SK-MEL-5 (cell line): Measurements from ENCODE around the gene DPEP2. TPM values are rescaled to one million over a fixed set of nuclear protein-coding genes. Genes with fewer than 3 reads are reported as not detected.
"Not testable (repeated sequence)": the region's sequence is repeated elsewhere in the genome, so short reads cannot be mapped to it uniquely, and the experiment has no call there.

Experiments used
- DNase-seq: peaks from one replicate; pipeline ENCODE4 v3.0.0-alpha.2; 2016; ENCODE audit warnings: low read depth, low spot score
- in situ Hi-C: cut with HindIII; loops from 2 replicates; pipeline ENCODE4 v1.10.0; 2016; ENCODE audit warnings: low sequenced_read_pairs, high pct_unique_total_duplicates, low pct_unique_long_range_greater_than_20kb
- total RNA-seq: library from RNA; depleted of rRNA; stranded (reverse); fragments of >200 nt; shearing (Covaris generic); gene quantifications from 2 replicates; pipeline ENCODE4 v1.2.3, GENCODE V29; 2014

DPEP2 gene
- total RNA-seq, 1 experiment from 2014 or later: not detected

GRCh38 chr16:67987460-67988160, 11.7 kb downstream of the DPEP2 start:
- in situ Hi-C loops: no loop called here
- DNase-seq: no peak

- in situ Hi-C loops: no loop called here
These were observed 12.3 kb downstream of the DPEP2 start for GRCh38 chr16:67986949-67987348.

GRCh38 chr16:67982011-67982696, 17.1 kb downstream of the DPEP2 start:
- in situ Hi-C loops: no loop called here
- no peak for DNase-seq

More at GRCh38 chr16:67986949-67987348, 12.3 kb downstream of the DPEP2 start:
- no peak for DNase-seq

GRCh38 chr16:67979955-67980678, 19.2 kb downstream of the DPEP2 start, which contains the start of gene DPEP3:
Gene DPEP3 (minus strand): TSS chr16:67980499. CDS start chr16:67980380, 119 bp downstream.
- no peak for DNase-seq
- in situ Hi-C loops: no loop called here

GRCh38 chr16:67977469-67978227, 21.6 kb downstream of the DPEP2 start:
- in situ Hi-C loops: no loop called here
- no peak for DNase-seq

DNA sequence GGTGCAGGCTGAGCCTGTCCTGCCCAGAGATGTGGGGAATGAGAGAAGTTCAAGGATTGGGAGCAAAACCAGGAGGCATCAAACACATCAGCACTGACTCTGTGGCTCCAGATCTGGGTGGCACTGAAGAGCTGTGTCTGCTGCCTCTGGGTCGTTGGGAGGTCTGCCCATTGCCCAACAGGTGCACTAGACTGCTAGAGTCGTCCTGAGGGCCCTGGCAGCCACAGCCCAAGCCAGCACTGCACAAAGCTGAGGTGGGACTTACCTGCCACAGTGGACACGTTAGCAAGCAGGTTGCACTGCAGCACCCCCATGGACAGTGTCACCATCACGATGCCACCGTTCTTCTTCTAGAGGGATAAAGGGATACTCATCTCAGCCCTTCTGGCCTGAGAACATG, 22.3 kb downstream of the DPEP2 start:
- DNase-seq: no peak
- in situ Hi-C loops: no loop called here

- no peak for DNase-seq
- in situ Hi-C loops: no loop called here
These were observed 23.1 kb downstream of the DPEP2 start for GRCh38 chr16:67976205-67976604.

DNA sequence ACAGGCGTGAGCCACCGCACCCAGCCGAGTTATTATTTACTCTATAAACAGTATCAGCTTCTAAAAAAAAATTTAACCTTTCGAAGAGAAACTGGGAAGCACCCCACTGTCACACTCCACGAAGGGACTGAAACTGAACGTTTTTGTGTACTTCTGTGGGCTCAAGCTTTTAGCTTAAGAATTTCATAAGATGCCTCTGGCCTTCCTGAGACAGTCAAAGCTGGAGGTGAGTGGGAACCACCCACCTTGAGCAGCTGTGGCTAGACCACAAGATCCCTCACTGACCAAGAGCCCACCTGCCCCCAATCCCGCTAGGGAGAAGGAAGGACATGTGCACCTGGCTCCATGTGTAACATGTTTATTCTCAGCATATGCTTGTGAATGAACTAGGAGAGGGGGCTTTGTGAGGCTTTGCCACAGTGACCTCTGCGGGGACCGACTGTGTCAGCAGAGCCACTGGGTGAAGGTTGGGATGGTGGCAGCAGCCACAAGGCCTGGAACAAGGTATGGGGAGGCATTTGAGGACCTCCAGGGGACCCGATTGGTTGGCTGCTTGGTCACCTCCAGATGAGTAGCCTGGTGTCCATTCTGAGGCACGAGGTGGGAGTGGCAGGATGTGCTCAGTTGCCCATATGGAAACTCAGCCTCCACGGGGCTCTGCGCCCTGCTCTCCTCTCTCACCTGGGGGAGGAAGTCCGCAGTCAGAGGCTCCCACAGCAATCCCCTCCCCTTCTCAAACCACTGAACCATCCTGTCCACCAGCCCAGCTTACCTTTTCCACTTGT, 23.8 kb downstream of the DPEP2 start:
- in situ Hi-C loops: no loop called here
- no peak for DNase-seq

DNA sequence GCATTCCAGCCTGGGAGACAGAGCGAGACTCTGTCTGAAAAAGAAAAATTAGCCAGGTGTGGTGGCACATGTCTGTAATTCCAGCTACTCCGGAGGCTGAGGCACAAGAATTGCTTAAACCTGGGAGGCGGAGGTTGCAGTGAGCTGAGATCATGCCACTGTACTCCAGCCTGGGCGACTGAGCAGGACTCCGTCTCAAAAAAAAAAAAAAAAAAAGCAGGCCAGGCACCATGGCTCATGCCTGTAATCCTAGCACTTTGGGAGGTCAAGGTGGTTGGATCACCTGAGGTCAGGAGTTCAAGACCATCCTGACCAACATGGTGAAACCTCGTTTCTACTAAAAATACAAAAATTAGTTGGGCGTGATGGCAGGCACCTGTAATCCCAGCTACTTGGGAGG, 27.0 kb downstream of the DPEP2 start:
- in situ Hi-C loops, DNase-seq: not testable (repeated sequence)

DNA sequence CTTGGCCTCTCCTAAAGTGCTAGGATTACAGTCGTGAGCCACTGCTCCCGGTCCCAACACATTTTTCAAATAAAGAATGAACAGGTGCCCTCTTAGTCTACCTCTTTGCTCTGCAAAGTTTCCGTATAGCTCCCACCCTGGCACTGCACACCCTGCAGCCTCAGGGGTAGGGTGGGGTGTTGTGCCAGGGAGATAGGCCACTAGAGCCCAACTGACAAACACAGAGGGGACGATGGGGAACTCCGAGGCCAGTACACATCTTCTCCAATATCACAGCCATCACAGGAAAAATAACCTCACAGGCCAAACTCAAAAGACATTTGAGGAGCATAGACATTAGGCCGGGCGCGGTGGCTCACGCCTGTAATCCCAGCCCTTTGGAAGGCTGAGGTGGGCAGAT, 28.2 kb downstream of the DPEP2 start:
- in situ Hi-C loops: no loop called here

GRCh38 chr16:67969254-67970039, 29.8 kb downstream of the DPEP2 start:
- in situ Hi-C loops: no loop called here
- DNase-seq: no peak

More for the DNA sequence above, 28.2 kb downstream of the DPEP2 start:
- no peak for DNase-seq

- in situ Hi-C loops: no loop called here
These were observed 30.7 kb downstream of the DPEP2 start, which contains the start of gene SLC12A4 for GRCh38 chr16:67968400-67969253. Gene SLC12A4 (minus strand): TSS chr16:67968637. CDS start chr16:67968553, 84 bp downstream.

GRCh38 chr16:67967958-67968399, 31.3 kb downstream of the DPEP2 start:
- in situ Hi-C loops: no loop called here
- DNase-seq: no peak

More at GRCh38 chr16:67968400-67969253, 30.7 kb downstream of the DPEP2 start, which contains the start of gene SLC12A4:
- DNase-seq: peak; percentile 64

GRCh38 chr16:67967183-67967957, 31.9 kb downstream of the DPEP2 start:
- no peak for DNase-seq
- in situ Hi-C loops: no loop called here
